NCI-H446 treated with DMSO at 0.1 percent for 48 hours (cell line): ENCODE measurements around the gene CUL4A.

Experiments
- DNase-seq: peaks from one replicate; lab custom pipeline; 2025; lab: John Stamatoyannopoulos, UW

CUL4A gene

DNA sequence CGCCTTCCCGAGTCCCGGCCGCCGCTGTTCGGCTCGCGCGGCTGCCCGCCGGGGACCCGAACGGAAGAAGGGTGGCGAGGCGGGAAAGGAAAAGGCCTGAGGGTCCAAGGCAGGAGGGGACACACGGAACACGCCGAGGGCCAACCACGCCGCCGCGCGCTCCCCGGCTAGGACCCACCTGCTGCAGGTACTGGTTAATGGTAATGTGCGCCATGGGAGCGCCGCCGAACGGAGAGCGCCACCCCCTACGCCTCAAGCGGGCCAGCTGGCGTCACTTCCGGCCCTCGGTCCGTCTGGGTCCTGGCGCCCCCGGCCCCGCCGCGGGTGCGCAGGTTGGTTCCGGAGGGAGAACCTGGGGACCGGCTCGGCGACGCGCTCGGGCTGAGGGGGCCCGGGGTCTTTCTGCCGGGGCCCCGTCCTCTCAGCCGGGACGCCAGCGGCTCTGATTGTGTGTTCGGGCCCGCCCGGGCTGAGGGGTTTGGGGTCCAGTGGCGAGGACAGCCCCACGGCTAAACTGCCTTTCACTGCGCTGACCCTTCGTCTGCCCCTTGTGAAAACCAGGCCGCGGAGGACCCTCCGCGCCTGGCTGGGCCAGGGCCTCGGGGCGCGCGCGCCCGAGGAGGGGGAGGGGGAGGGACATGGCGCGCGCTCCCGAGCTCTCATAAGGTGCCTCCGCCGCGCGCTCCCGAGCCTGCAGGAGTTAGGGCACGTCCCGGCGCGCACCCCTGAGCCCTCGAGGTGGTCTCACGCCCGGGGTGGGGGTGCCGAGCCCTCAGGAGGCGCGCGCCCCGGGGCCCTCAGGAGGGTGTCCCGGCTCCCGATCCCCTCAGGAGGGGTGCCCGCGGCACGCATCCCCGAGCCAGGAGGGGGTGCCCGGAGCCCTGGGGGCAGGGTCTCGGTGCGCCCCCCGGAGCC, 735 bp upstream of the CUL4A start, which contains the start of gene PCID2:
TSS of gene PCID2 (minus strand) at position 249 of the 915 bp plus-strand sequence. CDS start at position 214, 35 bp downstream.
- no peak for DNase-seq

DNA sequence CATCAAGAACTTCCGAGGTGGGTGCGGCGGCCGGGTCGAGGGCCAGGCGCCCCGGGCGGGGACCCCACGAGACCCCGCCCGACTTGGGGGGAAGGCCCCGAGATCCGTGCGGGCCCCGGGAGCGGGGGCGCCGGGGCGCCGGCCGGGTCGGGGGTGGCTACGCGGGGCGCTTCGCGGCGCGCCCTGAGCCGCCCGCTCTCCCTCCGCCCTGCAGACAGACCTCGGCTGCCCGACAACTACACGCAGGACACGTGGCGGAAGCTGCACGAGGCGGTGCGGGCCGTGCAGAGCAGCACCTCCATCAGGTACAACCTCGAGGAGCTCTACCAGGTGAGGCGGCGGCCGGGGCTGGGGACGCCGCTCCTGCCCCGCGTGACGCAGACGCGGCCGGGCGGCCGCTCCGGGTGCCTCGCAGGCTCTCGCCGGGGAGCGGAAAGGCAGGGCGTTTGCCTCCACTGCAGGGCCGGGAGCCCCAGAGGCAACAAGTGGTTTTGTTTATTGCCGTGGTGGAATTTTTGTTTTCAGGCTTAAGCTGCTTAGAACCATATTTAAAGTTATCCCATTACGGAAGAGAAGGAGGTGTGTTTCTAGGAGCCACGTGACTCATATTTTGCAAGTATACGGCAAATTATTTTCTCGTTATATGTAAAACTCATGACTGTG, 477 bp downstream of the CUL4A start:
- no peak for DNase-seq

DNA sequence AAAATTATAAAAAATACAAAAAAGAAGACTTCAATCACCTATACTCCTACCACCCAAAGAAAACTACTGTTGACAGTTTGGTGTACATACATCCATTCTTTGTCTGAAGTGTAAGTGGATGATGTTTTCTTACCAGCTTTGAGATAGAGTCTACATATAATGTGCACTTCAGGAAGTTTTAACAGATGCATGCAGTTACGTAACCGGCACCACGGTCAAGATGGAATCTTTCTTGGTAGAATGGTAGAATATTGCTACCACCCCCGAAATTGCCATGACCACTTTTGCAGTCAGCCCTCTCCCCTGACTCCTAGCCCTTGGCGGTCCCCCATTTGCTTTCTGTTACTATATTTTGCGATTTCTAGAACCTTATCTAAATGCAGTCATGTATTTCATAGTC, 1.4 kb downstream of the CUL4A start:
- no peak for DNase-seq

DNA sequence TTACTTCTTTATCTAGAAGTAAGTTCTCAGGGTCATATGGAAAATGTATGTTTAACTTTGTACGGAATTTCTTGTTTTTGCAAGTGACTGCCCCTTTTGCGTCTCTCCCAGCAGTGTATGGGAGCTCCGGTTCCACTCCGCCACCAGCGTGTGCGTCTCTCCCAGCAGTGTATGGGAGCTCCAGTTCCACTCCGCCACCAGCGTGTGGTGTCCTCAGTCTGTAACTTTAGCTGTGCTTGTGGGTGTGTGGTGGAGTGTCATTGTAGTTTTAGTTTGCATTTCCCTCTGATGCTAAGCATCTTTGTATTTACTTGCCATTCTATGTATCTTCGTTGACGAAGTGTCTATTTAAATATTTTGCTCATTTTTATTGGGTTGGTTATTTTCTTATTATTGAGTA, 2.4 kb downstream of the CUL4A start:
- no peak for DNase-seq

DNA sequence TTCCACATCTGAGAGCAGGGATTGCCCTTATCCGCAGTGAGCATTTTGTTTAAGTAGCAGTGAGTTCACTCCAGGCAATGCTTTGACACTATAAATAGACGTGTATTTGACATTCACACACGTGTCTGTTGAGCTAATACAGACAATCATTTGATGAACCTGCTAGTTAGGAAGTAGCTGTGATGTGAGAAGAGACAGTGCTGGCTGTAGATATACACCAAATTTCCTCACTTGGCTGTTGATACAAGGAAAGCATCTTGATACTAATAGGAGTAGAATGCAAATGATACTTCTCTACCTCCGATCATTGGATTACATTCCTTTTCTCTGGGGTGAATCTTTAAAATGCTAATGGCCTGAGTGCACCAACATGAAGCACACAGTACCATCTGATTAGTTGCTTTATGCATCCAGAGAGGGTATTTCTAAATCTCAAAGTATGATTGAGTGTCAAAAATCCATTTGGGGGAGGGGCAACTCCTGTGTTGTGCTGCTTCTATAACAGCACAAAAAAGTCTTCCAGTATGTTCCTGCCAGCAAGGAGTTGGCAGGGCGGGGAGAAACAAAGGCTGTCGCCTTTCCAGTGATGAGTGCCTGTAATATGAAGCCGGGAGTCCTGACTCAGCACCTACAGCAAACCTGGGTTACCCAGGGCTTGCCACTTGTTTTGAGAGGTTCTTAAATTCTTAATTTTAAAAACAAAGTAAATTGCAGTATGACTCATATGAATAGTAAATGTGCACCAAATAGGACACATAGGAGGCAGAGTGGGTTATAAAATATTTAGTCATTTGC, 7.0 kb downstream of the CUL4A start:
- DNase-seq, result no peak

DNA sequence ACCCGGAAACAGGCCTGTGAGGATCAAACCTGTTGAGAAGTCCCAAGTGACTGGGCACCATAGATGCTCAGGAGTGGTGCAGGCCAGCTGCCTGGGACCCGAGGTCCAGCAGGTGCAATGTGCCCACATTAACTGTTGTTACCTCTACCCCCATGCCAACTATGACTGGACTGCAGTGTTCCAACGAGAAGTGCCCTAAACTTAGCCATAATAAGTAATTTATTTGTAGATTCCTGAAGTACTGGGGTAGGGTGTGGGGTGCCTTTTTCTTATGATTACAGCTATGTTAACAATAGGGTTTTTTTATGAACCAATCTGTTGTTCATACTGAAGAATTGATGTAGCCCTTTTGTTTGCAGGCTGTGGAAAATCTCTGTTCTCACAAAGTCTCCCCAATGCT, 9.2 kb downstream of the CUL4A start:
- no peak for DNase-seq

DNA sequence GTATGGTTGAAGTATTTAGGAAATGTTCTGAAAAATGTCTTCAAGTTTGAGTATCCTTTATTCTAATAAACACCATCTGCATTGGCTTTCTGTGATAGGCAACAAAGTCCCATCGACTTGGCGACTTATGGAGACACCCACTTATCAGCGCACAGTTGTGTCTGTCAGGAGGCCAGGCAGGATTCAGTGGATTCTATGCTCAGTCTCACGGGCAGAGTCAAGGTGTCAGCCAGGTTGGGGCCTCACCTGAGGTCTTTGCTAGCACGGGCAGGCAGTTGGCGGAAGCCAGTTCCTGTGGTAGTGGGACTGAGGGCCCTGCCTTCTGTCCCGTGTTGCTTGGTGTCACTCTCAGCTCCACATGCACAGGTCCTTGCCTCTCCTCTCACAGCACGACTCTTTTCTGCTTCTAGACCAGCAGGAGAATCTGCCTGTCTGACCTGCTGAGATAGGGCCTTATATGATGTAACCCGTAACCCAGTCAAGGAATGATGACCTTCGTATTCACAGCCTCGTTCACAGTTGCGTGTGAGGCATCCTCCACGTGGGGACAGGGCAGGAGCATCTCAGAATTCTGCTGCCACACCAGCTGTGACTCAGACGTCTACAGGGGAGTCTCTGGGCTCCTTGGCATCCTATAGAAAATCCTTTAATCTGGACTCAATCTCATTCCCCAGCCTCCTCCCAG, 10.0 kb downstream of the CUL4A start:
- DNase-seq, result no peak

DNA sequence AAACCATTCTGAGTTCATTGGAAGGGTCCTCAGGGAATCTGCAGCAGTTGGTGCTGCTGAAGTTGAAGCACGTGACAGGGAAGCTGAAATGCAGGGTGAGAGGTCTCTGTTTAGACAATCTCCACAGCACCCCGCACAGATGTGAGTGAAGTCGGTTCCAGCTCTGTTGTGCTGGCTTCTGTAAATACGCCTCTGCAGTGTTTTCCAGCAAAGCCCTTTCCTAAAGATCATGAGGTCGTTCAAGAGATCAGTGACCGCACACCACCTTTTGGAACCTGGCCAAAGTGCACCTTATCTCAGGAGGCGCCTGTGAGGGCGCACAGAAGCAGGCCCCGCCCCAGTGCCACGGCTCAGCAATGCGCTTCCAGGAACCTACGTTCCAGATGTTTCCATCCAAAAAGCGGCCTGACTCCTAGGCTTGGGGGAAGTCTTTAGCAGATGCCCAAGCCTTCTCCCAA, 10.8 kb downstream of the CUL4A start:
- no peak for DNase-seq

DNA sequence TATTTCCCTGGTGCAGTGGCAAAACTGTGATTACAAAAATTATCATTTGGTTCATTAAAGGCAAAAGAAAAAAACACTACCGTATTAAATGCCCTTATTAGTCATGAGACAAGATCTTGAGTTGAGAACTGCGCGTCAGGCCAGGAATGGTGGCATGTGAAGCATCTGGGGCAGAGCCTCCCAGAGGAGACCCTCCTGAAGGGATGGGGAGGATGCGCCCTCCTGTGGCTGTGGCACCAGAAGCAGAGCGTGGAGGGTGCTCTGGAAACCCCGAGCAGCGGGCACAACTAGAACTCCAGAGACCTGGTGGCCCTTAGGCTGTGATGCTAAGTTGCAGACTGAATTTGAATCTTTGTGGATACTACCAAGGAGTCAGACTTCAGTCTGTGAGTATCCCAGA, 11.5 kb downstream of the CUL4A start:
- DNase-seq, result no peak

DNA sequence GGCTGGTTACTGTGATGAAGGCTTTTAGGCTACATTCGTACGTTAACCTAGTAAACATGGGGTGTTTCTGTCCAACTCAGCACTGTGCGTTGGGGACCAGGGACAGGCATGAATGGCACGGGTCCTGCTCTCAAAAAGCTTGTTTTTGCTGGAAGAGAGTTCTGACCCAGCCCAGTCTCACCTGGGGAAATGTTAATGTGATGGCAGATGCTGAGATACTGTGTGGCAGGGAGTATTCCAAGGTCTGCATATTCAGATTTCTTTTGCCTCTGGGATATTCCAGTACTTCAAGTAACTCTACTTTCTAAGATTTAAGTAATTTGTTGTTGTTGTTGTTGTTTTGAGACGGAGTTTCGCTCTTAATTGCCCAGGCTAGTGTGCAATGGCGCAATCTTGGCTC, 13.7 kb downstream of the CUL4A start:
- no peak for DNase-seq

DNA sequence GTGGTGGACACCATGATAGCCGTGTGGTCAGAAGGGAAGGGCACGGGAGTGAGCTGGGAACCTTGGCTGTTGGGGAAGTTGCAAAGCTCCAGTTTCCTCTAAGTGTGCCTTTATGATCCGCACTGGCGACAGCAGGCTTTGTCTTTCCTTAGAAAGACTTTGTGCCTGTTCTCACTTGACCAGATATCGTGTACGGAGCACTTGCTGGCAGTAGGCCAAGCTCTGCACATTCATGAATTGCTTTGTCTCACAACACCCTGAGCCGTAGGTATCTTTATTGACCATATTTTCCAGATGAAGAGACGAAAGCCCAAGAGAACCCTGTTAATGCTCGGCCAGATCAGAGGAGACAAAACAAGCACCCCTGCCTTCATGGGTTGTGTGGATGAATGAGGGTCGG, 15.1 kb downstream of the CUL4A start:
- DNase-seq, result no peak

DNA sequence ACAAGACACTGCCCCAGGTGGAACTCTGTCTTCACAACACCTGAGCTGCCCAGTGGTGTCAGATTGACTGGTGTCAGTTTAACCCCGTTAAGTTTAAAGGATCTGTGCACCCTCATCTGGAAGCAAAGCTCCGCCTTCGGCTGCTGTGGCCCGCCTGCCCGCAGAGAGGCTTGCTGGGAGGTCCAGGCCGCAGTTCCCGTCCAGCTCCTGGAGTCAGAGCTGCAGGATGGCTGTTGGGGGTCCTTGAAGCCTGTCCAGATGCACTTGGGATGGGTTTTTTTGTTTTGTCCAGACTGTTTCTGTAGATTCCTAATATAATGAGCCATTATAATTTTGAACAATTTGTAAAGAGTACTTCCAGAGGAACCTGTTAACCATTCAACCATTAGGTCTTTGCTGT, 16.1 kb downstream of the CUL4A start:
- no peak for DNase-seq

DNA sequence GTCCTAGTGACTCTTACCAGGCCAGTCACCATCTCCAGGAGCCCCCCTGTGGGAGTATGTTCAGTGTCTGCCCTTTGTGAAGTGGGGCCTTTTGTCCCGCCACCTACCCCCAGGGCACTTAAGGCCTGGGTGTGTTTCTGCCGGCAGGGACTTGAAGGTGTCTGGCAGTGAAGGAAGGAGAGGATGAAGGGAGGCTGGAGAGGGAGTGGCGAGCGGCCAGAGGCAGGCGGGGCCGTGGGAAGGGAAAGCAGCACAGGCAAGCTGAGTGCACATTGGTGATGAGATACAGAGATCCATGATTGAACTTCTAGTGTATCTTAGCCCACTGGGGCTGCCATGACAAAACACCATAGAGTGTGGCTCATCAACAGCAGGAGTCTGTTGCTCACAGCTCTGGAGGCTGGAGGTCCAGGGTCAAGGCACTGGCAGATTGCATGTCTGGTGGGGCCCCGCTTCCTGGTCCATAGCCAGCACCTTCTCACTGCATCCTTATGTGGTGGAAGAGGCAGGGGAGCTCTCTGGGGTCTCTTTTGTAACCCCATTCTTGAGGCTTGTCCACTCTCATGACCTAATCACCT, 17.5 kb downstream of the CUL4A start:
- DNase-seq, result no peak

DNA sequence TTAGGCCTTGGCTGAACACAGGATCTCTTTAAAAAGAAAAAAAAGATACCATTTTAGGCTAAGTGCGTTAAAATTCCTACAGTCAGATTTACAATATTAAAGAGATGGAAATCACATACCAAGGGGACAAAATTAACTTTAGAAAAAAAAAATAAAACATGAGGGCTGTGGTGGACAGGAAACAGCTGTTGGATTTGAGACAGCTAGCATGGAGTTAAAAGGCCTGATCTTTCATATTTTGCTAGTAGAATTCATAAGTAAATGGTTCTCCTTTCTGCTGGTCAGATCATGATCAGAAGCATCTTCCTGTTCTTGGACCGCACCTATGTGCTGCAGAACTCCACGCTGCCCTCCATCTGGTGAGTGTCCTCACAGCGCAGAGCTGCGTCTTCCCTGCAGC, 19.7 kb downstream of the CUL4A start:
- DNase-seq, result no peak

DNA sequence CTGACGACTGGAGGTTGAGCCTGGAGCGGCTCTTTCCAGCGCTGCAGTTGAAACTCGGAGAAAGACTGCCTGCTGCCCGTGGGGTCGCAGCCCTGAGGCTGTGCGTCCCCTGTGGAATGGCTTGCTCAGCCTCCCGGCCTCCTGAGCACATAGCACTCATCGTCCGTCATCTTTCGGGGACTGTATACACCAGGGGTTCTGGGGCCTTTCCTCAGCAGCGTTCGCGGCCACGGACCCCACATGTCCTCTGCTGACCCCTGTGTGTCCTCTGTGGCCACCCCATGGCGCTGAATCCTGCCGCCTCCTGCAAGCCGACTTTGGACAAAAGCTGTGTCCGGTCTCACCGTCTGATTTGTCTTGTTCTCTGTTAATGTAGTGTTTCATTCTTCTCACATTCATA, 20.4 kb downstream of the CUL4A start:
- no peak for DNase-seq

DNA sequence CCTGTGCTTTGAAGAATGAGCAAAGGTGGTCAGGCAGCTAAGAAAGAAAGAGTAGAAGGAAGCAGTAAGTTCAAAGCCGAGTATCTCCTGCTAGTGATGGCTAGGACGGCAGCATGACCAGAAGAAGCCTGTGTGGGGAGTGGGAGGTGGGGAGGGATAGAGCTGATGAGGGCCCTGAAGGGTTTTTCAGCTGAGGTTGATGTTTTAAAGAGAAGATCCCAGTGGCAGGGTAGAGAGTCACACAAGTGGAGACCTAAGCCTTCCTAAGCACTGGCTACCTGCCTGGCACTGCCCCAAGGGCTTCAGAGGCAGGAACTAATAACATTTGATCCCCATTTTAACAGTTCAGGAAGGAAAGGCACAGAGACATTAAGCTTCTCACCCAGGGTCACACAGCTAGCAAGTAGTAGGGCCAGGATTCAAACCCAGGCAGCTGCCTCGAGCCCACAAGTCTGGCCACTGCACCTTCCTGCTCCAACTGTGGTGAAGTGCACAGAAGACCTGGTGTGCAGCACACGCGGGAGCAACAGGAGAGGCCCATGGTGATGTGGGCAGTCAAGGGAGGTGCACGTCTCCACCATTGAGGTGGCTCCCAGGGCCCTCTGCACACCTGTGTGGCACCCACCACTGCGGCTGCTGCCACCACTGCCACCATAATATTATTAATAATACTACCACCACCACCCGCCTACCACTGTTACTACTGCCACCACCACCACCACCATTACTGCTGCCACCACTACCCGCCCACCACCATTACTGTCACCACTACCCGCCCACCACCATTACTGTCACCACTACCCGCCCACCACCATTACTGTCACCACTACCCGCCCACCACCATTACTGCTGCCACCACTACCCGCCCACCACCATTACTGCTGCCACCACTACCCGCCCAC, 22.1 kb downstream of the CUL4A start:
- DNase-seq, result no peak

DNA sequence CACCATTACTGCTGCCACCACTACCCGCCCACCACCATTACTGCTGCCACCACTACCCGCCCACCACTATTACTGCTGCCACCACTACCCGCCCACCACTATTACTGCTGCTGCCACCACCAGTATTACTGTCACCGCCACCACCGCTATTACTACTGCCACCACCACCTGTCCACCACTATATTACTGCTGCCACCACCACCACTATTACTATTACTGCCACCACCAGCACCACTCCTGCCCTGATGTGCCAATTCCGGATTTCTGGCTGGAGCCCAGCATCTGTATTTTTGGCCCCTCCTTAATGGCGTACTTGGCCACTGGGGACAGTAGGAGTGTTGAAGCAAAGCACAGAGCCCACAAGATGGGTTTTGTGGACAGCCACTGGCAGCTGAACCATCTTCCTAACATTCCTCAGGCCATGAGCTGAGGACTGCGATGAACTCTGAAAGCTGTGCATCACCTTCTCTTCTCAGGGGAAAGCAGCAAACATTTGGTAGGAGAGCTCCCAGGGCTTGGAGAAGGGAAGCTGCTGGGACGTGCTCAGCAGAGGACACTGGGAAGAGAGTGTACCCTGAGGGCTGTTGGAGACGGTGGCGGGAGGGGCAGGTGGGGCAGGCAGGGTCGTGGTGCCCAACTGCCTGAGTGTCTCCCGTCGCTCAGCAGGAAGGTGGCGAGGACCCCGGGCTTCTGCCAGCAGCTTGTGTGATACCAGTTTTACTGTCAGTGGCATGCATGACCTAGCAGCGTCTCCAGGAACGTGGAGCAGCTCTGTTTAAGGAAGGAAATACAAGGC, 23.0 kb downstream of the CUL4A start:
- no peak for DNase-seq

DNA sequence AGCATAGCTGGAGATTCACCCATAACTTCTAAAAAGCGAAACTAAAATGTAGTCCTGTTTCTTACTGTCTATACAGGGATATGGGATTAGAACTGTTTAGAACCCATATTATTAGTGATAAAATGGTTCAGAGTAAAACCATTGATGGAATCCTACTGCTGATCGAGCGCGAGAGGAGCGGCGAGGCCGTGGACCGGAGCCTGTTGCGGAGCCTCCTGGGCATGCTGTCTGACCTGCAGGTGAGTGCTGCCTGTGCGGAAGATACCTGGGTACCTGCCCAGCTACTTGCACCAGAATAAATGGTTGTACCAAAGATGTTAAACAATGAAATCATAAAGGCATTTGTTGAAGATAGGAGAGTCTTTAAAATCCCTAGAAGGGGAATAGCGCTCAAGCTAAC, 23.7 kb downstream of the CUL4A start:
- no peak for DNase-seq

DNA sequence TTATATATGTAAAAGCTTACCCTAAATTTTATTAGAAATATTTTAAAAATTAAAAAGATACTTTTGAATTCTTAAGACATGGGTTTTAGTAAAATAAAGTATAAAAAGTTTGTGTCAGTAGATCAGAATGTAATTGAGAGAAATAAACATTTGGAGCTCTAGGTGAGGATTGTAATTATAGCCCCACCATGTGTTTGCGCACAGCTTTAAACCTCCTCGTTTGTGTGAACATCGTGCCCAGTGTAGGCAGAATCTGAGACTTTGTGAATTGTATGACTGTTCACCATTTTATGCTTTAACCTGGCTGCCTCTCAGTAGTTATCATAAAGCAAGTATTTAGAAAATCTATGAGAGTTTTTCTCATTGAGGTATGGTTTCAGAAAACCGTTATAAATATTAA, 29.1 kb downstream of the CUL4A start:
- DNase-seq, result no peak

DNA sequence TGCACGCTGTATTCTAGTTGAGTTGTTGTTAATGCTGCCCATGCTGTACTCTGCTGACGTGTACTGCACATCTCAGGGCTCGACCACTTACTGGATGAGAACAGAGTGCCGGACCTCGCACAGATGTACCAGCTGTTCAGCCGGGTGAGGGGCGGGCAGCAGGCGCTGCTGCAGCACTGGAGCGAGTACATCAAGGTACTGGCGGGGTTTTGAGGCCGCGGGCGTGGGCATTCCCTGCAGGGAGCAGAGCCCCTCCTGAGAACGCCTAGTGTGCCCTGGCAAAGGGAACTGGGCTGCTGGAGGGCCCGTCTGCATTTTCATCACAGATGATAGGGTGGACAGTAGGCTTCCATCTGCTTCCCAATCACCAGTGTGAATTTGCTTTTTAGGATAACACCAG, 29.9 kb downstream of the CUL4A start:
- no peak for DNase-seq
